Measurements from ENCODE around the gene SMIM21. TPM values are rescaled to one million over a fixed set of nuclear protein-coding genes. Genes with fewer than 3 reads are reported as not detected.

The SMIM21 gene
- total RNA-seq (not detected), polyA plus RNA-seq (not detected)
- long read RNA-seq, donor 1, result 0 reads
- long read RNA-seq, donor 2, result 0 reads
- long read RNA-seq, donor 3, result 0 reads

DNA sequence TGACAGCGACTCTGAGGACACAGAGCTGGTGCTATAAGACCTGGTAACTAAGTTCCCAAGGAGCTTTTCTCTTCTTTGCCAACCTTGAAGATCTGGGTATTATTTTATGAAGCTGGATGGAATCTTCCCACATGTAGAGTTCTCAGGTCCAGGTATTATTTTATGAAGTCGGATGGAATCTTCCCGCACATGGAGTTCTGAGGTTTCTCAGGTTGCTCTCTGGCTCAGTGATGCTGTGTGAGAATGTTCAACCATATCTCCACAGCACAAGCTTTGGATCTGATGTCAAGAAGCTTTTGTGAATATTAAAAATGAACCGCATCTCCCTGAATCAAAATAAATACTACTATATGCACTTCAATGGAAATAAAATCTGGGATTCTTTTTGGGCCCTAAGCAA lies at the start of gene SMIM21:
SMIM21 (minus strand) TSS at position 101 of the 400 bp plus-strand sequence. CDS start 140 bp downstream, outside the sequence.
- Histone ChIP-seq H3K9me3 (no peaks in the 10 kb centered on the region), H3K27me3 (no peaks in the 10 kb centered on the region), H3K27ac (no peak within 1 kb of the TSS), H3K4me1 (ENCODE audit: insufficient read depth) (no peaks in the 10 kb centered on the region), H3K4me3 (no peak within 1 kb of the TSS), H3K36me3 (no peaks in the 10 kb centered on the region)
- WGBS, 3 donors, result 84 to 97% (median 90%) methylated on average over 4 of the region's 4 CpGs
- DNase-seq, result no peak
- TF ChIP-seq EP300 (IDR thresholded peaks at IDR 0.05) (no peak), POLR2A (IDR thresholded peaks at IDR 0.05) (no peak), CTCF (IDR thresholded peaks at IDR 0.05) (no peak)
- intact Hi-C loops (cut with DNase I), result no loop called here

DNA sequence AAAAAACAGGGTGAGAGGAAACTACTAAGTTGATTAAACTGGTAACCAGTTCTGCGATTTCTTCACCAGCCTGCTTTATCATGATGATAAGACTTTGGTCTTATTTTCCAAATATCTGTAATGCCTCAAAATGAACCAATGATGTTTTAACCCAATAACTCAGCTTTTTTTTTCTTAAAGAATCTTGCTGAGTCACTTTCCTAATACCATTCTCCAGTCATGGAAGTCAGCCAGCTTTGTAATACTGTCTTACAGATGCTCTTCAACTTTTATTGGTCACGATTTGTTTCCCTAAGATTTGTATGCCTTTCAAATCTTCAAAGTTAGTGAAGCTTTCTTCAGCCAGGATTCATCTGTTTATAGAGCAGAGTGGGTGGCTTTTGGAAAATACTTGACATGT lies 47.7 kb upstream of the SMIM21 start:
- Histone ChIP-seq H3K36me3 (no peaks in the 10 kb centered on the region), H3K9me3 (no peaks in the 10 kb centered on the region), H3K27me3 (no peaks in the 10 kb centered on the region), H3K4me1 (ENCODE audit: insufficient read depth) (peaks cover 2% of the 10 kb centered on the region), H3K27ac (no peak overlapping the region), H3K4me3 (no peak overlapping the region)
- 22 to 47% (median 27%) methylated on average over 2 of the region's 2 CpGs for WGBS, 3 donors
- no peak for DNase-seq
- TF ChIP-seq EP300 (IDR thresholded peaks at IDR 0.05) (no peak), POLR2A (IDR thresholded peaks at IDR 0.05) (no peak), CTCF (IDR thresholded peaks at IDR 0.05) (no peak)
- intact Hi-C loops (cut with DNase I), result loop anchor here in 2 of 4 donors (5.0 to 10.0 kb wide), 3 partner anchors 270 to 830 kb away; partner anchors contain the start of gene PTGR3 (in 1 of the 2)

DNA sequence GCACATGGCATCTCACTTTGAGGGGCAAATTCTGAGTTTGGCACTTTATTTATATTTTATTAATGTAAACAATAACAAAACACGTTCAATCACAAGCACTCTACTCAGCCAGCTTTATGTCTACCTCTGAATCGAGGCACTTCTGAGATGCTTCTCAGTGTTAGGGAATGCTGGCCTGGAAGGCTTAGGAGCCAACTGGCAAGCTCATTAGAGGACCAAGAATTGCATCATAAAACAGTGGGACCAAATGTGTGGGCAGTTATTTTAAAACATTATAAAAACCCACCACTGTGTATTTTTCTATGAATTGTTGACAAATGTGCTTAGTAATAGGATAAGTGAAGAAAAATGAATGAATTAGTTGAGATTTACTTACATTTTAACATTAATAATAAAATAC lies 46.8 kb upstream of the SMIM21 start:
- intact Hi-C loops (cut with DNase I), result loop anchor here in 2 of 4 donors (10.0 kb wide), 2 partner anchors 270 to 830 kb away; partner anchors contain the start of gene PTGR3 (in 1 of the 2)
- Histone ChIP-seq H3K4me1 (ENCODE audit: insufficient read depth) (peaks cover 2% of the 10 kb centered on the region), H3K4me3 (no peak overlapping the region), H3K27me3 (no peaks in the 10 kb centered on the region), H3K36me3 (no peaks in the 10 kb centered on the region), H3K27ac (no peak overlapping the region), H3K9me3 (no peaks in the 10 kb centered on the region)
- DNase-seq, result no peak
- TF ChIP-seq EP300 (IDR thresholded peaks at IDR 0.05) (no peak), CTCF (IDR thresholded peaks at IDR 0.05) (no peak), POLR2A (IDR thresholded peaks at IDR 0.05) (no peak)
- WGBS, 3 donors, result 15 to 26% (median 23%) methylated on average over 2 of the region's 2 CpGs

DNA sequence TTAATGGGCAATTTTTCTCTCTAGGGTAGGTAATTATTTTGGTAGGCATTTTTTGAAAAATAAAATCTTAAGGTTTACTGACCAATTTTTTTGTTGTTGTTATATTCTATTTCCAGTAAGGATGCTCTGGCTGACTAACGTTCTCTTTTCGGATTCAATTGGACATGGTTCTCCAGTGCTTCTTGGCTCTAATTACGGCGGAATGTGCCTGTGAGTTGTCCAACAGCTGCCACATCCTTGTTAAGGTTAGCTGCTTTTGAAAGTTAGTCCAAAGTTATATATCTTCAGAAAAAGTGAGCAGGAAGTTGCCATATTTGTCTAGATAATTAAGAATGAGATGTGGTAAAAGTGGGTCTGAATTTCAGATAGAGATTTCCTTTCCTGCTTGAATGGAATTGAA lies 45.8 kb upstream of the SMIM21 start:
- 17 to 24% (median 21%) methylated on average over 4 of the region's 4 CpGs for WGBS, 3 donors
- no peak for TF ChIP-seq POLR2A (IDR thresholded peaks at IDR 0.05)
- no peak for TF ChIP-seq EP300 (IDR thresholded peaks at IDR 0.05)
- TF ChIP-seq CTCF (IDR thresholded peaks at IDR 0.05), result no peak
- intact Hi-C loops (cut with DNase I), result loop anchor here in 2 of 4 donors (10.0 kb wide), 2 partner anchors 269 to 829 kb away; partner anchors contain the start of gene PTGR3 (in 1 of the 2)

More for the DNA sequence above, 45.8 kb upstream of the SMIM21 start:
- DNase-seq, result no peak
- Histone ChIP-seq H3K36me3 (no peaks in the 10 kb centered on the region), H3K4me1 (ENCODE audit: insufficient read depth) (peaks cover 2% of the 10 kb centered on the region), H3K27me3 (no peaks in the 10 kb centered on the region), H3K9me3 (no peaks in the 10 kb centered on the region), H3K4me3 (no peak overlapping the region), H3K27ac (no peak overlapping the region)
